WTC11 (cell line): ENCODE results near the gene PCBD1. TPM values are rescaled to one million over a fixed set of nuclear protein-coding genes. Genes with fewer than 3 reads are reported as not detected.

Source experiments
- ATAC-seq: fragments of 200-7000 bp; cut with Tn5 transposase; 2 replicates; pipeline ENCODE4 v1.10.0; 2021; ENCODE audit warnings: mild to moderate bottlenecking, moderate library complexity
- CTCF ChIA-PET: fragments of 300-600 bp; sonication (Branson Sonifier 250); formaldehyde crosslinking; loops from one replicate; lab custom pipeline; 2021; ENCODE audit warnings: antibody characterized with exemption; lab: Charles Lee
- POLR2A ChIA-PET: fragments of 350-600 bp; sonication (Branson Sonifier 250); formaldehyde crosslinking; loops from one replicate; lab custom pipeline; 2021; ENCODE audit warnings: antibody characterized with exemption; lab: Charles Lee
- DNase-seq: peaks from one replicate; pipeline ENCODE4 v3.0.0; 2021; ENCODE audit warnings: low spot score
- H3K27ac Mint-ChIP-seq: 2 replicates; pipeline ENCODE4 v1.8.0; 2021; ENCODE audit warnings: mixed read lengths
- H3K27me3 Mint-ChIP-seq: 2 replicates; pipeline ENCODE4 v1.8.0; 2021; ENCODE audit warnings: low read depth, mild to moderate bottlenecking, moderate library complexity, mixed read lengths
- H3K36me3 Mint-ChIP-seq: 2 replicates; pipeline ENCODE4 v1.8.0; 2021; ENCODE audit warnings: mixed read lengths
- H3K4me1 Mint-ChIP-seq: 2 replicates; pipeline ENCODE4 v1.8.0; 2022; ENCODE audit warnings: mixed read lengths
- H3K4me3 Mint-ChIP-seq: 2 replicates; pipeline ENCODE4 v1.8.0; 2021; ENCODE audit warnings: mild to moderate bottlenecking, moderate library complexity, mixed read lengths
- H3K9me3 Mint-ChIP-seq: 2 replicates; pipeline ENCODE4 v1.8.0; 2021; ENCODE audit warnings: mixed read lengths
- CDX4 ChIP-seq: fragments of 250-450 bp; sonication (Bioruptor Pico); IDR thresholded peaks from 2 replicates; pipeline ENCODE4 v1.9.0; 2021; ENCODE audit warnings: moderate library complexity, mild to moderate bottlenecking, inconsistent platforms, borderline replicate concordance
- CREM ChIP-seq: sonication (generic); formaldehyde crosslinking; IDR thresholded peaks from 2 replicates; pipeline ENCODE4 v1.8.1; 2022; ENCODE audit warnings: mild to moderate bottlenecking, missing genetic modification reagents, moderate library complexity
- ERG ChIP-seq: fragments of 250-450 bp; sonication (Bioruptor Pico); IDR thresholded peaks from 2 replicates; pipeline ENCODE4 v1.8.0; 2021; ENCODE audit warnings: mild to moderate bottlenecking
- ESRRA ChIP-seq: sonication (generic); formaldehyde crosslinking; IDR thresholded peaks from 2 replicates; pipeline ENCODE4 v1.8.1; 2022; ENCODE audit warnings: mild to moderate bottlenecking, missing genetic modification reagents, borderline replicate concordance
- MLX ChIP-seq: sonication (generic); formaldehyde crosslinking; IDR thresholded peaks from 2 replicates; pipeline ENCODE4 v1.8.1; 2023; ENCODE audit warnings: mild to moderate bottlenecking, missing genetic modification reagents, moderate library complexity
- NFE2L1 ChIP-seq: sonication (generic); formaldehyde crosslinking; IDR thresholded peaks from 2 replicates; pipeline ENCODE4 v1.8.1; 2023; ENCODE audit warnings: missing genetic modification reagents
- NR2C2 ChIP-seq: sonication (generic); formaldehyde crosslinking; IDR thresholded peaks from 2 replicates; pipeline ENCODE4 v1.8.0; 2022; ENCODE audit warnings: mild to moderate bottlenecking, missing genetic modification reagents
- PRRX2 ChIP-seq: fragments of 250-450 bp; sonication (Bioruptor Pico); IDR thresholded peaks from 2 replicates; pipeline ENCODE4 v1.8.0; 2021; ENCODE audit warnings: mild to moderate bottlenecking
- total RNA-seq: library from RNA; stranded (reverse); gene quantifications from 3 replicates; pipeline ENCODE4 v1.2.3, GENCODE V29; 2021
- TF ChIP-seq, protein P1 (sequence below): fragments of 250-450 bp; sonication (Bioruptor Pico); IDR thresholded peaks from 2 replicates; pipeline ENCODE4 v1.9.0; 2021; ENCODE audit warnings: mild to moderate bottlenecking
- TF ChIP-seq, protein P2 (sequence below): fragments of 250-450 bp; sonication (Bioruptor Pico); IDR thresholded peaks from 2 replicates; pipeline ENCODE4 v1.9.0; 2021; ENCODE audit warnings: mild to moderate bottlenecking
- TF ChIP-seq, protein P3 (sequence below): sonication (generic); formaldehyde crosslinking; IDR thresholded peaks from 2 replicates; pipeline ENCODE4 v1.8.1; 2022; ENCODE audit warnings: mild to moderate bottlenecking, missing genetic modification reagents, moderate library complexity, borderline replicate concordance
- TF ChIP-seq, protein P4 (sequence below): fragments of 250-450 bp; sonication (Bioruptor Pico); IDR thresholded peaks from 2 replicates; pipeline ENCODE4 v1.9.0; 2021; ENCODE audit warnings: mild to moderate bottlenecking, borderline replicate concordance
- TF ChIP-seq, protein P5 (sequence below): sonication (generic); formaldehyde crosslinking; conservative IDR thresholded peaks from 2 replicates; pipeline ENCODE4 v1.8.1; 2023; ENCODE audit warnings: mild to moderate bottlenecking, low read depth, missing genetic modification reagents, moderate library complexity
- TF ChIP-seq, protein P6 (sequence below): sonication (generic); formaldehyde crosslinking; conservative IDR thresholded peaks from 2 replicates; pipeline ENCODE4 v1.8.1; 2022; ENCODE audit warnings: mild to moderate bottlenecking, missing genetic modification reagents

The PCBD1 gene
- total RNA-seq, 1 experiment from 2014 or later = 32.5 TPM

GRCh38 chr10:70934701-70935100 is 46.3 kb upstream of the PCBD1 start (continued):
- TF ChIP-seq, protein P1, sequence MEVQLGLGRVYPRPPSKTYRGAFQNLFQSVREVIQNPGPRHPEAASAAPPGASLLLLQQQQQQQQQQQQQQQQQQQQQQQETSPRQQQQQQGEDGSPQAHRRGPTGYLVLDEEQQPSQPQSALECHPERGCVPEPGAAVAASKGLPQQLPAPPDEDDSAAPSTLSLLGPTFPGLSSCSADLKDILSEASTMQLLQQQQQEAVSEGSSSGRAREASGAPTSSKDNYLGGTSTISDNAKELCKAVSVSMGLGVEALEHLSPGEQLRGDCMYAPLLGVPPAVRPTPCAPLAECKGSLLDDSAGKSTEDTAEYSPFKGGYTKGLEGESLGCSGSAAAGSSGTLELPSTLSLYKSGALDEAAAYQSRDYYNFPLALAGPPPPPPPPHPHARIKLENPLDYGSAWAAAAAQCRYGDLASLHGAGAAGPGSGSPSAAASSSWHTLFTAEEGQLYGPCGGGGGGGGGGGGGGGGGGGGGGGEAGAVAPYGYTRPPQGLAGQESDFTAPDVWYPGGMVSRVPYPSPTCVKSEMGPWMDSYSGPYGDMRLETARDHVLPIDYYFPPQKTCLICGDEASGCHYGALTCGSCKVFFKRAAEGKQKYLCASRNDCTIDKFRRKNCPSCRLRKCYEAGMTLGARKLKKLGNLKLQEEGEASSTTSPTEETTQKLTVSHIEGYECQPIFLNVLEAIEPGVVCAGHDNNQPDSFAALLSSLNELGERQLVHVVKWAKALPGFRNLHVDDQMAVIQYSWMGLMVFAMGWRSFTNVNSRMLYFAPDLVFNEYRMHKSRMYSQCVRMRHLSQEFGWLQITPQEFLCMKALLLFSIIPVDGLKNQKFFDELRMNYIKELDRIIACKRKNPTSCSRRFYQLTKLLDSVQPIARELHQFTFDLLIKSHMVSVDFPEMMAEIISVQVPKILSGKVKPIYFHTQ (CRISPR knock-in tag) = no peak
- TF ChIP-seq, protein P2, sequence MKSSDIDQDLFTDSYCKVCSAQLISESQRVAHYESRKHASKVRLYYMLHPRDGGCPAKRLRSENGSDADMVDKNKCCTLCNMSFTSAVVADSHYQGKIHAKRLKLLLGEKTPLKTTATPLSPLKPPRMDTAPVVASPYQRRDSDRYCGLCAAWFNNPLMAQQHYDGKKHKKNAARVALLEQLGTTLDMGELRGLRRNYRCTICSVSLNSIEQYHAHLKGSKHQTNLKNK (CRISPR knock-in tag) = no peak
- TF ChIP-seq ERG (CRISPR knock-in tag) = no peak
- TF ChIP-seq, protein P3, sequence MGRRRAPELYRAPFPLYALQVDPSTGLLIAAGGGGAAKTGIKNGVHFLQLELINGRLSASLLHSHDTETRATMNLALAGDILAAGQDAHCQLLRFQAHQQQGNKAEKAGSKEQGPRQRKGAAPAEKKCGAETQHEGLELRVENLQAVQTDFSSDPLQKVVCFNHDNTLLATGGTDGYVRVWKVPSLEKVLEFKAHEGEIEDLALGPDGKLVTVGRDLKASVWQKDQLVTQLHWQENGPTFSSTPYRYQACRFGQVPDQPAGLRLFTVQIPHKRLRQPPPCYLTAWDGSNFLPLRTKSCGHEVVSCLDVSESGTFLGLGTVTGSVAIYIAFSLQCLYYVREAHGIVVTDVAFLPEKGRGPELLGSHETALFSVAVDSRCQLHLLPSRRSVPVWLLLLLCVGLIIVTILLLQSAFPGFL (CRISPR knock-in tag) = no peak
- no peak for TF ChIP-seq CREM (CRISPR knock-in tag)

GRCh38 chr10:70932392-70933196 is 44.2 kb upstream of the PCBD1 start:
- Mint-ChIP-seq H3K36me3 (no peaks in the 10 kb centered on the region), H3K4me1 (no peaks in the 10 kb centered on the region), H3K27me3 (no peaks in the 10 kb centered on the region), H3K4me3 (no peak overlapping the region), H3K27ac (no peak overlapping the region), H3K9me3 (no peaks in the 10 kb centered on the region)
- CTCF ChIA-PET = interaction anchor here (1.0 to 2.2 kb wide), 3 partner anchors 29 to 290 kb away, joined by 3 to 9 read pairs (median 7); no protein-coding TSS in a partner anchor
- POLR2A ChIA-PET = no interaction called here
- ATAC-seq = no peak
- DNase-seq = no peak
- TF ChIP-seq CDX4 (CRISPR knock-in tag) (no peak), MLX (CRISPR knock-in tag) (no peak), ESRRA (CRISPR knock-in tag) (no peak), NFE2L1 (CRISPR knock-in tag) (no peak), NR2C2 (CRISPR knock-in tag) (no peak), PRRX2 (no peak)
- TF ChIP-seq, protein P4, sequence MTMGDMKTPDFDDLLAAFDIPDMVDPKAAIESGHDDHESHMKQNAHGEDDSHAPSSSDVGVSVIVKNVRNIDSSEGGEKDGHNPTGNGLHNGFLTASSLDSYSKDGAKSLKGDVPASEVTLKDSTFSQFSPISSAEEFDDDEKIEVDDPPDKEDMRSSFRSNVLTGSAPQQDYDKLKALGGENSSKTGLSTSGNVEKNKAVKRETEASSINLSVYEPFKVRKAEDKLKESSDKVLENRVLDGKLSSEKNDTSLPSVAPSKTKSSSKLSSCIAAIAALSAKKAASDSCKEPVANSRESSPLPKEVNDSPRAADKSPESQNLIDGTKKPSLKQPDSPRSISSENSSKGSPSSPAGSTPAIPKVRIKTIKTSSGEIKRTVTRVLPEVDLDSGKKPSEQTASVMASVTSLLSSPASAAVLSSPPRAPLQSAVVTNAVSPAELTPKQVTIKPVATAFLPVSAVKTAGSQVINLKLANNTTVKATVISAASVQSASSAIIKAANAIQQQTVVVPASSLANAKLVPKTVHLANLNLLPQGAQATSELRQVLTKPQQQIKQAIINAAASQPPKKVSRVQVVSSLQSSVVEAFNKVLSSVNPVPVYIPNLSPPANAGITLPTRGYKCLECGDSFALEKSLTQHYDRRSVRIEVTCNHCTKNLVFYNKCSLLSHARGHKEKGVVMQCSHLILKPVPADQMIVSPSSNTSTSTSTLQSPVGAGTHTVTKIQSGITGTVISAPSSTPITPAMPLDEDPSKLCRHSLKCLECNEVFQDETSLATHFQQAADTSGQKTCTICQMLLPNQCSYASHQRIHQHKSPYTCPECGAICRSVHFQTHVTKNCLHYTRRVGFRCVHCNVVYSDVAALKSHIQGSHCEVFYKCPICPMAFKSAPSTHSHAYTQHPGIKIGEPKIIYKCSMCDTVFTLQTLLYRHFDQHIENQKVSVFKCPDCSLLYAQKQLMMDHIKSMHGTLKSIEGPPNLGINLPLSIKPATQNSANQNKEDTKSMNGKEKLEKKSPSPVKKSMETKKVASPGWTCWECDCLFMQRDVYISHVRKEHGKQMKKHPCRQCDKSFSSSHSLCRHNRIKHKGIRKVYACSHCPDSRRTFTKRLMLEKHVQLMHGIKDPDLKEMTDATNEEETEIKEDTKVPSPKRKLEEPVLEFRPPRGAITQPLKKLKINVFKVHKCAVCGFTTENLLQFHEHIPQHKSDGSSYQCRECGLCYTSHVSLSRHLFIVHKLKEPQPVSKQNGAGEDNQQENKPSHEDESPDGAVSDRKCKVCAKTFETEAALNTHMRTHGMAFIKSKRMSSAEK = no peak
- TF ChIP-seq, protein P5, sequence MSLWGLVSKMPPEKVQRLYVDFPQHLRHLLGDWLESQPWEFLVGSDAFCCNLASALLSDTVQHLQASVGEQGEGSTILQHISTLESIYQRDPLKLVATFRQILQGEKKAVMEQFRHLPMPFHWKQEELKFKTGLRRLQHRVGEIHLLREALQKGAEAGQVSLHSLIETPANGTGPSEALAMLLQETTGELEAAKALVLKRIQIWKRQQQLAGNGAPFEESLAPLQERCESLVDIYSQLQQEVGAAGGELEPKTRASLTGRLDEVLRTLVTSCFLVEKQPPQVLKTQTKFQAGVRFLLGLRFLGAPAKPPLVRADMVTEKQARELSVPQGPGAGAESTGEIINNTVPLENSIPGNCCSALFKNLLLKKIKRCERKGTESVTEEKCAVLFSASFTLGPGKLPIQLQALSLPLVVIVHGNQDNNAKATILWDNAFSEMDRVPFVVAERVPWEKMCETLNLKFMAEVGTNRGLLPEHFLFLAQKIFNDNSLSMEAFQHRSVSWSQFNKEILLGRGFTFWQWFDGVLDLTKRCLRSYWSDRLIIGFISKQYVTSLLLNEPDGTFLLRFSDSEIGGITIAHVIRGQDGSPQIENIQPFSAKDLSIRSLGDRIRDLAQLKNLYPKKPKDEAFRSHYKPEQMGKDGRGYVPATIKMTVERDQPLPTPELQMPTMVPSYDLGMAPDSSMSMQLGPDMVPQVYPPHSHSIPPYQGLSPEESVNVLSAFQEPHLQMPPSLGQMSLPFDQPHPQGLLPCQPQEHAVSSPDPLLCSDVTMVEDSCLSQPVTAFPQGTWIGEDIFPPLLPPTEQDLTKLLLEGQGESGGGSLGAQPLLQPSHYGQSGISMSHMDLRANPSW (CRISPR knock-in tag) = no peak
- TF ChIP-seq, protein P6, sequence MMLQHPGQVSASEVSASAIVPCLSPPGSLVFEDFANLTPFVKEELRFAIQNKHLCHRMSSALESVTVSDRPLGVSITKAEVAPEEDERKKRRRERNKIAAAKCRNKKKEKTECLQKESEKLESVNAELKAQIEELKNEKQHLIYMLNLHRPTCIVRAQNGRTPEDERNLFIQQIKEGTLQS = no peak
